Neural progenitor cell (in vitro differentiated cells): ENCODE data around the gene TAL2. TPM values are rescaled to one million over a fixed set of nuclear protein-coding genes. Genes with fewer than 3 reads are reported as not detected.

Source experiments
- DNase-seq: peaks from one replicate; pipeline ENCODE4 v3.0.0-alpha.2; 2016; ENCODE audit warnings: low spot score
- H2AFZ ChIP-seq: fragments of 200-600 bp; sonication (generic); replicated peaks from 2 replicates; pipeline ENCODE4 v1.6.1; 2016; ENCODE audit warnings: antibody characterized with exemption
- H3F3A ChIP-seq: fragments of 200-600 bp; sonication (generic); 2 replicates; pipeline ENCODE4 v1.6.1; 2016; ENCODE audit warnings: antibody characterized with exemption, low read depth
- H3K27ac ChIP-seq: fragments of 200-600 bp; sonication (generic); 2 replicates; pipeline ENCODE4 v1.5.1; 2016; ENCODE audit warnings: mild to moderate bottlenecking
- H3K27me3 ChIP-seq: fragments of 200-600 bp; sonication (generic); 2 replicates; pipeline ENCODE4 v1.6.1; 2016; ENCODE audit warnings: mild to moderate bottlenecking, moderate library complexity
- H3K36me3 ChIP-seq: fragments of 200-600 bp; sonication (generic); 2 replicates; pipeline ENCODE4 v1.5.1; 2016
- H3K4me1 ChIP-seq: fragments of 200-600 bp; sonication (generic); 2 replicates; pipeline ENCODE4 v1.6.1; 2016; ENCODE audit warnings: mixed run types
- H3K4me2 ChIP-seq: fragments of 200-600 bp; sonication (generic); 2 replicates; pipeline ENCODE4 v1.6.1; 2016
- H3K4me3 ChIP-seq: fragments of 200-600 bp; sonication (generic); 2 replicates; pipeline ENCODE4 v1.5.1; 2016
- H3K79me2 ChIP-seq: fragments of 200-600 bp; sonication (generic); 2 replicates; pipeline ENCODE4 v1.6.1; 2016; ENCODE audit warnings: low read depth
- H3K9ac ChIP-seq: fragments of 200-600 bp; sonication (generic); 2 replicates; pipeline ENCODE4 v1.6.1; 2016
- H3K9me3 ChIP-seq: fragments of 200-600 bp; sonication (generic); 2 replicates; pipeline ENCODE4 v1.5.1; 2016; ENCODE audit warnings: low read depth
- H4K20me1 ChIP-seq: fragments of 200-600 bp; sonication (generic); 2 replicates; pipeline ENCODE4 v1.6.1; 2016; ENCODE audit warnings: low read depth
- H3K27ac Mint-ChIP-seq: 3 replicates; pipeline ENCODE4 v1.8.0; 2021; ENCODE audit warnings: mixed read lengths
- H3K27me3 Mint-ChIP-seq: 2 replicates; pipeline ENCODE4 v1.8.0; 2022; ENCODE audit warnings: low read depth, mild to moderate bottlenecking, inconsistent platforms, moderate library complexity, mixed read lengths; ENCODE audit not compliant: insufficient read depth
- H3K36me3 Mint-ChIP-seq: 3 replicates; pipeline ENCODE4 v1.8.0; 2021; ENCODE audit warnings: mixed read lengths
- H3K4me1 Mint-ChIP-seq: 3 replicates; pipeline ENCODE4 v1.8.0; 2021; ENCODE audit warnings: mixed read lengths
- H3K4me3 Mint-ChIP-seq: 3 replicates; pipeline ENCODE4 v1.8.0; 2021; ENCODE audit warnings: mild to moderate bottlenecking, moderate library complexity, mixed read lengths
- H3K9me3 Mint-ChIP-seq: 3 replicates; pipeline ENCODE4 v1.8.0; 2020; ENCODE audit warnings: mixed read lengths
- EZH2 ChIP-seq: fragments of 200-600 bp; sonication (generic); IDR thresholded peaks from 2 replicates; pipeline ENCODE4 v1.6.1; 2017; ENCODE audit warnings: antibody characterized with exemption, mild to moderate bottlenecking, moderate library complexity
- EZH2phosphoT487 ChIP-seq: fragments of 200-600 bp; sonication (generic); IDR thresholded peaks from 2 replicates; pipeline ENCODE4 v1.6.1; 2017; ENCODE audit warnings: antibody characterized with exemption
- total RNA-seq: library from RNA; depleted of rRNA; stranded (reverse); fragments of >200 nt; gene quantifications from 2 replicates; pipeline ENCODE4 v1.2.3, GENCODE V29; 2015; ENCODE audit warnings: low replicate concordance
- TF ChIP-seq, protein P1 (sequence below): fragments of 200-600 bp; sonication (generic); IDR thresholded peaks from 2 replicates; pipeline ENCODE4 v1.5.1; 2017; ENCODE audit warnings: antibody characterized with exemption, mild to moderate bottlenecking

The TAL2 gene
- total RNA-seq, result 2.5 TPM in 1 of 2 replicates, not detected in the other

DNA sequence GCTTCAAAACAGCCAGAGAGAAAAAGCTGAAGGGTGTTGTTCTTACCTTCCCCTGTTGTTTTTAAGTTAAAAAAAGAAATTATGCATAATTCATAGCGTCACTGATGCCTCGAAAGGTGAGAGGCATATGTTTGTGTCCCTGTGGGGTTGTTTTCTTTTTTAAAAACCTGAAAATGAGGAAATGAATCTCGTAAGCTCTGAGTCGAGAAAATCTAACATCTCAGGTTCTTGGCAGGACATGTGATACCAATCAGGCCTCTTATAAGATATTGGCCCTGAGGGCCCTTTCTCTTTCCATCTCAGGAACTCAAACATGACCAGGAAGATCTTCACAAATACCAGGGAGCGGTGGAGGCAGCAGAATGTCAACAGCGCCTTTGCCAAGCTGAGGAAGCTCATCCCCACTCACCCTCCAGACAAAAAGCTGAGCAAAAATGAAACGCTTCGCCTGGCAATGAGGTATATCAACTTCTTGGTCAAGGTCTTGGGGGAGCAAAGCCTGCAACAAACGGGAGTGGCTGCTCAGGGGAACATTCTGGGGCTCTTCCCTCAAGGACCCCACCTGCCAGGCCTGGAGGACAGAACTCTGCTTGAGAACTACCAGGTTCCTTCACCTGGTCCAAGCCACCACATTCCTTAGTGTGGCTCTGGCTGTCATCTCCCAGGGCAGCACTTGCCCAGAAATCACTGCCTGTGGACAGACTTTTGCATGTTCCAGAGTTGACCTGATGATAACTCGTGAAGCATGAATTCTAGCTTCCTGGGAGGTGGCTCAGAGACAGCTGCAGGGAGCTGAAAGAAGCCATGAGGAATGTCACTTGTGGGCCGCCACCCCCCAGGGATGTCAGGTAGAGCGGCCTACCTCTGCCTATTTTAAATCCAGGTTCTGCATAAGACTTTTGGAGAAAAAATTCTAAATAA, at the start of gene TAL2:
TAL2 (plus strand) TSS at position 274 of the 921 bp plus-strand sequence; CDS start at position 314, 40 bp downstream.
- H3K27me3 Mint-ChIP-seq, result peaks cover 4% of the 10 kb centered on the region
- TF ChIP-seq EZH2phosphoT487, result no peak
- TF ChIP-seq, protein P1, sequence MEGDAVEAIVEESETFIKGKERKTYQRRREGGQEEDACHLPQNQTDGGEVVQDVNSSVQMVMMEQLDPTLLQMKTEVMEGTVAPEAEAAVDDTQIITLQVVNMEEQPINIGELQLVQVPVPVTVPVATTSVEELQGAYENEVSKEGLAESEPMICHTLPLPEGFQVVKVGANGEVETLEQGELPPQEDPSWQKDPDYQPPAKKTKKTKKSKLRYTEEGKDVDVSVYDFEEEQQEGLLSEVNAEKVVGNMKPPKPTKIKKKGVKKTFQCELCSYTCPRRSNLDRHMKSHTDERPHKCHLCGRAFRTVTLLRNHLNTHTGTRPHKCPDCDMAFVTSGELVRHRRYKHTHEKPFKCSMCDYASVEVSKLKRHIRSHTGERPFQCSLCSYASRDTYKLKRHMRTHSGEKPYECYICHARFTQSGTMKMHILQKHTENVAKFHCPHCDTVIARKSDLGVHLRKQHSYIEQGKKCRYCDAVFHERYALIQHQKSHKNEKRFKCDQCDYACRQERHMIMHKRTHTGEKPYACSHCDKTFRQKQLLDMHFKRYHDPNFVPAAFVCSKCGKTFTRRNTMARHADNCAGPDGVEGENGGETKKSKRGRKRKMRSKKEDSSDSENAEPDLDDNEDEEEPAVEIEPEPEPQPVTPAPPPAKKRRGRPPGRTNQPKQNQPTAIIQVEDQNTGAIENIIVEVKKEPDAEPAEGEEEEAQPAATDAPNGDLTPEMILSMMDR, result no peak
- TF ChIP-seq EZH2, result no peak
- H3K4me2 ChIP-seq, result no peak within 1 kb of the TSS
- H3K9me3 ChIP-seq, result no peaks in the 10 kb centered on the region
- peaks cover 17% of the 10 kb centered on the region for H3F3A ChIP-seq
- peaks cover 17% of the 10 kb centered on the region for H3K4me1 ChIP-seq
- peaks cover 10% of the 10 kb centered on the region for H3K9me3 Mint-ChIP-seq
- no peak within 1 kb of the TSS for H3K4me3 ChIP-seq
- H3K27ac Mint-ChIP-seq, result no peak within 1 kb of the TSS
- H3K79me2 ChIP-seq, result no peaks in the 10 kb centered on the region
- DNase-seq, result no peak
- H2AFZ ChIP-seq, result no peak within 1 kb of the TSS
- H3K27ac ChIP-seq, result no peak within 1 kb of the TSS
- H3K36me3 Mint-ChIP-seq, result peaks cover 39% of the 10 kb centered on the region
- no peaks in the 10 kb centered on the region for H3K36me3 ChIP-seq
- peaks cover 100% of the 10 kb centered on the region for H3K27me3 ChIP-seq
- H3K4me3 Mint-ChIP-seq, result no peak within 1 kb of the TSS
- no peak within 1 kb of the TSS for H3K9ac ChIP-seq
- peaks cover 26% of the 10 kb centered on the region for H3K4me1 Mint-ChIP-seq
- peaks cover 6% of the 10 kb centered on the region for H4K20me1 ChIP-seq

DNA sequence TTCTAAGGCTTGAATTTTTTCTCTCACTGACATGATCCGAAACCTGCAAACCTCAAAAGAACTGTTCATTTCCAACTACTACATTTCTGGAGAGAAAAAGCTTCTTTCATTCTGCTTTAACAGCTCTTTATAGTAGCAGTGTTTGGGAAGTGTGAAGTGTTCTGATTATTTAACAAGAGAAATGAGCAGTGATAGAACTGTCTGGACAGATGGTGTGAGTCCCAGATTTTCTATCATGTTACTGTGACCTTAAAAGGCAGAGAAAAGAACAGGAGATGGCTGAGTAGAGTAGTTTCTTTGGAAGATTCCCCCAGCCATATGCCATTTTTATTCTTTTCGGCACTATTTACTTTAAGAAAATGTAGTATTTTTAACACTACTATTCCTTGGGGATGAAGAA, 41.3 kb upstream of the TAL2 start:
- H2AFZ ChIP-seq, result no peak overlapping the region
- H3K4me3 ChIP-seq, result no peak overlapping the region
- TF ChIP-seq, protein P1, result no peak
- TF ChIP-seq EZH2phosphoT487 (no peak), EZH2 (no peak)
- no peaks in the 10 kb centered on the region for H3K4me1 Mint-ChIP-seq
- no peak overlapping the region for H3K9ac ChIP-seq
- H3F3A ChIP-seq, result no peaks in the 10 kb centered on the region
- no peak overlapping the region for H3K27ac ChIP-seq
- no peaks in the 10 kb centered on the region for H3K27me3 Mint-ChIP-seq
- no peak overlapping the region for H3K4me3 Mint-ChIP-seq
- H3K9me3 Mint-ChIP-seq, result no peaks in the 10 kb centered on the region
- no peaks in the 10 kb centered on the region for H3K36me3 Mint-ChIP-seq
- H3K4me2 ChIP-seq, result no peak overlapping the region
- no peaks in the 10 kb centered on the region for H3K36me3 ChIP-seq
- H3K27ac Mint-ChIP-seq, result no peak overlapping the region
- H3K4me1 ChIP-seq, result no peaks in the 10 kb centered on the region
- H3K27me3 ChIP-seq, result no peaks in the 10 kb centered on the region
- H4K20me1 ChIP-seq, result no peaks in the 10 kb centered on the region
- DNase-seq, result no peak
- H3K9me3 ChIP-seq, result no peaks in the 10 kb centered on the region
- H3K79me2 ChIP-seq, result no peaks in the 10 kb centered on the region

DNA sequence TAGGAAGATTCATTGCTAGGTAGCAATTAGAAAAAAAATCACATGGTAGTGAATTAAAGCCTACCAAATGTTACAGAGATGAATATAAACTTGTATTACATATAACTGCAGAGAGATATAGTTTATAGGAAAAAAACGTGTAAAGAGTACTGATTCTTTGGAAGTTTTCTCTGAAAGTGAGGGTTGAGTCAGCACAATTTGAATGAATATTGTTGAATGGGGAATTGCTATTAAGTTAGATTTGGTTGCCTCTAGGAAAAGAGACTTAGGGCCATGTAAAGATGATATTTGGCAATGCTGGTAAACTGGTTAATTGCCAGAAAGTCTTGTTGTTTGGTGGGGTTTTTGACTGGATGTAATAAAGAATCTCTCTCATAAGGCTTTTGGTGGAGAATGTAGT, 37.2 kb upstream of the TAL2 start:
- Histone ChIP-seq H3K4me3 (no peak overlapping the region), H3K9me3 (no peaks in the 10 kb centered on the region), H3K27me3 (no peaks in the 10 kb centered on the region), H3K36me3 (no peaks in the 10 kb centered on the region), H3K4me2 (no peak overlapping the region), H3K9ac (no peak overlapping the region), H3K27ac (no peak overlapping the region), H3K79me2 (no peaks in the 10 kb centered on the region), H4K20me1 (no peaks in the 10 kb centered on the region), H3F3A (no peaks in the 10 kb centered on the region), H3K4me1 (peaks cover 10% of the 10 kb centered on the region), H2AFZ (no peak overlapping the region)
- TF ChIP-seq, protein P1, result no peak
- TF ChIP-seq EZH2 (no peak), EZH2phosphoT487 (no peak)
- Mint-ChIP-seq H3K4me1 (no peaks in the 10 kb centered on the region), H3K9me3 (no peaks in the 10 kb centered on the region), H3K36me3 (peaks cover 4% of the 10 kb centered on the region), H3K4me3 (no peak overlapping the region), H3K27me3 (peaks cover 3% of the 10 kb centered on the region), H3K27ac (no peak overlapping the region)
- DNase-seq, result no peak
